Thyroid gland (tissue), 4 donors: ENCODE data around the gene ENOX1. TPM values are rescaled to one million over a fixed set of nuclear protein-coding genes. Genes with fewer than 3 reads are reported as not detected.

Experiments used
- DNase-seq, 2 donors: peaks; one replicate each; pipeline ENCODE4 v3.0.0-alpha.2; 2019
- H3K27ac ChIP-seq, 3 donors: fragments of 200-600 bp; sonication (generic); 1 replicate in 2 of 3; 2 replicates in 1 of 3; pipeline ENCODE4 v1.5.1; 2016 to 2019; ENCODE audit warnings: mild to moderate bottlenecking in 1 of 3, moderate library complexity in 1 of 3
- H3K27me3 ChIP-seq: fragments of 200-600 bp; sonication (generic); one replicate; pipeline ENCODE4 v1.5.1; 2019
- H3K36me3 ChIP-seq, 2 donors: fragments of 200-600 bp; sonication (generic); one replicate each; pipeline ENCODE4 v1.5.1; 2016 to 2019
- H3K4me1 ChIP-seq, 2 donors: fragments of 200-600 bp; sonication (generic); one replicate each; pipeline ENCODE4 v1.5.1; 2017 to 2019
- H3K4me3 ChIP-seq, 3 donors: fragments of 200-600 bp; sonication (generic); replicated peaks in 1 of 3; 1 replicate in 2 of 3; 2 replicates in 1 of 3; pipeline ENCODE4 v1.5.1; 2016; ENCODE audit warnings: mild to moderate bottlenecking in 1 of 3
- H3K9me3 ChIP-seq: fragments of 200-600 bp; sonication (generic); one replicate; pipeline ENCODE4 v1.5.1; 2017
- POLR2A ChIP-seq, 2 donors: fragments of 450-650 bp; IDR thresholded peaks; one replicate each; pipeline ENCODE4 v1.6.1; 2017; ENCODE audit warnings: antibody characterized with exemption in 2 of 2, mild to moderate bottlenecking in 2 of 2, moderate library complexity in 1 of 2
- WGBS, 2 donors: methylation state at CpG; one replicate each; pipeline ENCODE4 v1.1.5; 2017; 5-methylcytosine and 5-hydroxymethylcytosine counted together
- intact Hi-C: fragments of 100-400 bp; cut with DNase I; formaldehyde crosslinking; loops from one replicate; pipeline ENCODE4 v1.15.1; 2023
- total RNA-seq, 4 donors: library from RNA; depleted of rRNA; stranded (reverse); fragments of >200 nt; gene quantifications; one replicate each; pipeline ENCODE4 v1.2.3, GENCODE V29; 2016
- TF ChIP-seq, protein P1 (sequence below), 6 experiments: fragments of 200-600 bp in 3 of 6; fragments of 450-650 bp in 3 of 6; sonication (generic) in 3 of 6; IDR thresholded peaks; one replicate each; pipeline ENCODE4 v1.5.1; 2016 to 2019; ENCODE audit warnings: antibody characterized with exemption in 6 of 6, mild to moderate bottlenecking in 2 of 6, inconsistent platforms in 1 of 6, moderate library complexity in 1 of 6

ENOX1 gene
- total RNA-seq, 4 donors from 2014 or later: 0.13 to 1.8 (median 0.31) TPM

DNA sequence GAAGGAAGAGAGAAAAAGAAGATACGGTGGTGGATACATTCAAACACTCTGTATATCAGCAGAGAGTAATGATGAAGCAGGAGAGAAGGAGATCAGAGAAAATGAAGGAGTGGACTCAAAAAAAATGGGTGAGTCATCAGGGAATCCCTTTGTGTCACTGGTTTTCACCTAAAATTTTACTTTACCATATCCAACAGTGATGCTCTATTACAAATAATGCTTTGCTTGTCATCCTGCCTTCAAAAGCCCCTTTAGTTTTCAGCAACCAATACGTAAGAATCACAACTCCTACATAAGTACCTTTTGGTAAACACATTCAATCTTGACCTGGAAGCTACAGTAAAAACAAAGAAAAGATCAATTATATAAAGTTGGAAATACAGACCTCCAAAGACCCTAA lies 88.8 kb downstream of the ENOX1 start:
- Histone ChIP-seq H3K4me3 (no peak overlapping the region), H3K4me1 (no peaks in the 10 kb centered on the region), H3K27ac (no peak overlapping the region), H3K9me3 (no peaks in the 10 kb centered on the region), H3K27me3 (no peaks in the 10 kb centered on the region), H3K36me3 (no peaks in the 10 kb centered on the region)
- 86% methylated on average over 2 of the region's 2 CpGs for WGBS, 2 donors
- intact Hi-C loops: no loop called here
- no peak for TF ChIP-seq POLR2A (IDR thresholded peaks at IDR 0.05)
- TF ChIP-seq, protein P1, sequence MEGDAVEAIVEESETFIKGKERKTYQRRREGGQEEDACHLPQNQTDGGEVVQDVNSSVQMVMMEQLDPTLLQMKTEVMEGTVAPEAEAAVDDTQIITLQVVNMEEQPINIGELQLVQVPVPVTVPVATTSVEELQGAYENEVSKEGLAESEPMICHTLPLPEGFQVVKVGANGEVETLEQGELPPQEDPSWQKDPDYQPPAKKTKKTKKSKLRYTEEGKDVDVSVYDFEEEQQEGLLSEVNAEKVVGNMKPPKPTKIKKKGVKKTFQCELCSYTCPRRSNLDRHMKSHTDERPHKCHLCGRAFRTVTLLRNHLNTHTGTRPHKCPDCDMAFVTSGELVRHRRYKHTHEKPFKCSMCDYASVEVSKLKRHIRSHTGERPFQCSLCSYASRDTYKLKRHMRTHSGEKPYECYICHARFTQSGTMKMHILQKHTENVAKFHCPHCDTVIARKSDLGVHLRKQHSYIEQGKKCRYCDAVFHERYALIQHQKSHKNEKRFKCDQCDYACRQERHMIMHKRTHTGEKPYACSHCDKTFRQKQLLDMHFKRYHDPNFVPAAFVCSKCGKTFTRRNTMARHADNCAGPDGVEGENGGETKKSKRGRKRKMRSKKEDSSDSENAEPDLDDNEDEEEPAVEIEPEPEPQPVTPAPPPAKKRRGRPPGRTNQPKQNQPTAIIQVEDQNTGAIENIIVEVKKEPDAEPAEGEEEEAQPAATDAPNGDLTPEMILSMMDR (IDR thresholded peaks at IDR 0.05): no peak
- no peak for DNase-seq

DNA sequence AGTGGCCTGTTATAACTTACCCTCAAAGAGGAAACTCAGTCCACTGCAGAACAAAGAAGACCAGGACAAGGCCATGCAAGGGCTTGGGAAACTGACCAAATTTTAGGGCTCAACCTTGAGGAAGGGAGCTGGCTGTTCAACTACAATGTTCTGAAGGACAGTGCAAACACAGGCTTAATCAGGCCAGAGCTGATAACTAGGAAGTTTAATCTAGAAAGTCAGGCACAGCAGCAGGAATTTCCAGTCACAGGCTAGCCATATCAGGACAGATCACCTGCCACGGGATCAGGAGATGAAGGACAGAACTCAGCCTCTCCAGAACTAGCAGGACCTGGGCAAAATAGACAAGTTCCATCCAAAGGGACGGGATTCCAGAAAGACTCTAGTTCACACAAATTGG lies 89.4 kb downstream of the ENOX1 start:
- no peaks in the 10 kb centered on the region for H3K27me3 ChIP-seq
- H3K27ac ChIP-seq: no peak overlapping the region
- intact Hi-C loops: no loop called here
- H3K4me1 ChIP-seq: no peaks in the 10 kb centered on the region
- TF ChIP-seq, protein P1 (IDR thresholded peaks at IDR 0.05): no peak
- no peak for TF ChIP-seq POLR2A (IDR thresholded peaks at IDR 0.05)
- H3K9me3 ChIP-seq: no peaks in the 10 kb centered on the region
- DNase-seq: no peak
- WGBS, 2 donors: 90 to 91% methylated on average over 2 of the region's 2 CpGs
- no peaks in the 10 kb centered on the region for H3K36me3 ChIP-seq
- no peak overlapping the region for H3K4me3 ChIP-seq

DNA sequence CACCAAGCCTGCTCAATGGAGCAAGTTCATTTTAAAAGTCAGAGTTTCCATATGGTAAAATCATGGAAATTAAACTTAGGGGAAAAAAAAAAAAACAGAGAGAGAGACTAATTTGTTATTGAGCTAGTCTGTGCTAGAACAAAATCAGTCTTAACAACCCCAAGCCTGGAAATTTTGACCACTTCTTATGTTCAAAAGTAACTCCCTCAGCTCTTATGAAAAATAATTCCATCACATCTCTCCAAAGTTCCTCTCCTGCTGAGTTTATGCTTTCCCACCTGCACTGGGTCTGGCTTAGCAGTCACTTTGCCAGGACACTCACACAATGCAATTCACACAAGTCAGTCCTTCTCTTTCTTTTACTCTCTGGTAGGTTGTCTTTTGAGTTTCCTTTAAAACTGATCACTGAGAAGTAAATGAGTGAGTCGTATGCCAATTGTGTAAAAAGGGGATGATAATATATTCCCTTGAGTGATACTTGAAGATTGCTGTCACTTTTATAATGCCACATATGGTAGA lies 92.6 kb downstream of the ENOX1 start:
- no peak for TF ChIP-seq POLR2A (IDR thresholded peaks at IDR 0.05)
- TF ChIP-seq, protein P1 (IDR thresholded peaks at IDR 0.05): no peak
- WGBS, 2 donors: 90 to 92% methylated on average over 1 of the region's 1 CpG
- Histone ChIP-seq H3K4me3 (no peak overlapping the region), H3K27me3 (no peaks in the 10 kb centered on the region), H3K9me3 (no peaks in the 10 kb centered on the region), H3K4me1 (no peaks in the 10 kb centered on the region), H3K27ac (no peak overlapping the region), H3K36me3 (no peaks in the 10 kb centered on the region)
- intact Hi-C loops: no loop called here
- DNase-seq: no peak

DNA sequence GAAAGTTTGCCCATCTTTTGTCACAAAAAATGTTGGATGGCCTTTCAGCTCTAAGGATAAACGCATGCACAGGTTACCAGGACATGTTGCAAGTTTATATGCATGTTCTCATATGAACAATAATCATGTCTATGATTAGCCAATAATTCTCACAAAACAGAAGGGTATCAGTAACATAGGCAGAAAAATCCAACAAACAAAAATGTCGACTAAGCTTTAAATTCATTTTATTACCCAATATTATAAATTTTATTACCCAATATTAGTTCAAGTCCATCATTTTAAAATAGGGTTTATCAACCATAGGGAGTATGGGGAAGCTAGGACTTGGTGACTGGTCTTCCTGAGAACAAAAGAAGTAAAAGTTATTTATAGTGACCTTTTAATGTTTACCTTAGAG lies 93.1 kb downstream of the ENOX1 start:
- no peaks in the 10 kb centered on the region for H3K9me3 ChIP-seq

GRCh38 chr13:43688227-43688907 lies 98.4 kb downstream of the ENOX1 start:
- Histone ChIP-seq H3K4me3 (no peak overlapping the region), H3K4me1 (peaks cover 0 to 11% of the 10 kb centered on the region in 2 donors), H3K27ac (no peak overlapping the region), H3K36me3 (no peaks in the 10 kb centered on the region), H3K9me3 (no peaks in the 10 kb centered on the region), H3K27me3 (no peaks in the 10 kb centered on the region)
- intact Hi-C loops: no loop called here
- 97 to 99% methylated on average over 3 of the region's 3 CpGs for WGBS, 2 donors
- no peak for DNase-seq
- TF ChIP-seq, protein P1 (IDR thresholded peaks at IDR 0.05): no peak
- no peak for TF ChIP-seq POLR2A (IDR thresholded peaks at IDR 0.05)

More for the DNA sequence above, 93.1 kb downstream of the ENOX1 start:
- DNase-seq: no peak
- no peak overlapping the region for H3K27ac ChIP-seq
- no peaks in the 10 kb centered on the region for H3K27me3 ChIP-seq
- H3K4me1 ChIP-seq: no peaks in the 10 kb centered on the region
- TF ChIP-seq, protein P1 (IDR thresholded peaks at IDR 0.05): no peak
- TF ChIP-seq POLR2A (IDR thresholded peaks at IDR 0.05): no peak
- WGBS, 2 donors: 59 to 65% methylated on average over 2 of the region's 2 CpGs
- intact Hi-C loops: no loop called here
- H3K4me3 ChIP-seq: no peak overlapping the region
- no peaks in the 10 kb centered on the region for H3K36me3 ChIP-seq
